Breast epithelium (tissue), 4 donors: ENCODE measurements around the gene TVP23C. TPM values are rescaled to one million over a fixed set of nuclear protein-coding genes. Genes with fewer than 3 reads are reported as not detected.

ENCODE experiments used
- DNase-seq, 2 donors: peaks; one replicate each; pipeline ENCODE4 v3.0.0-alpha.2; 2019; ENCODE audit warnings: low spot score in 2 of 2
- H3K27ac ChIP-seq, 2 donors: fragments of 200-600 bp; sonication (generic) in 1 of 2; one replicate each; pipeline ENCODE4 v1.5.1; 2016 to 2019; ENCODE audit warnings: mild to moderate bottlenecking in 1 of 2
- H3K27me3 ChIP-seq, 2 donors: fragments of 200-600 bp; sonication (generic) in 1 of 2; one replicate each; pipeline versions ENCODE4 v1.5.1 to v1.6.0; 2017 to 2019; ENCODE audit warnings: control low read depth in 1 of 2, mild to moderate bottlenecking in 1 of 2
- H3K36me3 ChIP-seq: fragments of 200-600 bp; one replicate; pipeline ENCODE4 v1.5.1; 2019
- H3K4me1 ChIP-seq, 2 donors: fragments of 200-600 bp; sonication (generic); one replicate each; pipeline ENCODE4 v1.5.1; 2016 to 2019; ENCODE audit warnings: control low read depth in 1 of 2
- H3K4me3 ChIP-seq, 3 donors: fragments of 200-600 bp; sonication (generic); 1 replicate in 2 of 3; 2 replicates in 1 of 3; pipeline ENCODE4 v1.5.1; 2016 to 2019; ENCODE audit warnings: mild to moderate bottlenecking in 3 of 3, moderate library complexity in 2 of 3
- H3K9me3 ChIP-seq, 2 donors: fragments of 200-600 bp; sonication (generic) in 1 of 2; one replicate each; pipeline ENCODE4 v1.5.1; 2016 to 2019; ENCODE audit warnings: control low read depth in 1 of 2
- CTCF ChIP-seq, 3 donors: fragments of 450-650 bp; IDR thresholded peaks; one replicate each; pipeline ENCODE4 v1.5.1; 2016 to 2017; ENCODE audit warnings: antibody characterized with exemption in 3 of 3, mild to moderate bottlenecking in 3 of 3, moderate library complexity in 3 of 3
- POLR2A ChIP-seq: fragments of 450-650 bp; IDR thresholded peaks from one replicate; pipeline ENCODE4 v1.6.1; 2016; ENCODE audit warnings: antibody characterized with exemption, mild to moderate bottlenecking, moderate library complexity
- POLR2AphosphoS5 ChIP-seq, 3 donors: sonication (generic); formaldehyde crosslinking; IDR thresholded peaks; one replicate each; pipeline ENCODE4 v1.6.1; 2017; ENCODE audit warnings: antibody characterized with exemption in 3 of 3
- intact Hi-C: fragments of 100-400 bp; cut with DNase I; formaldehyde crosslinking; loops from one replicate; pipeline ENCODE4 v1.15.1; 2023; ENCODE audit warnings: low total_unique reads
- total RNA-seq, 3 donors: library from RNA; depleted of rRNA; stranded (reverse); fragments of >200 nt; gene quantifications; one replicate each; pipeline ENCODE4 v1.1.0, GENCODE V29; 2016

The TVP23C gene
- total RNA-seq, 3 donors from 2014 or later = 11.8 to 38.6 (median 37.4) TPM

- no peak overlapping the region for H3K4me3 ChIP-seq
- no peaks in the 10 kb centered on the region for H3K36me3 ChIP-seq
- TF ChIP-seq POLR2AphosphoS5 (IDR thresholded peaks at IDR 0.05) = peak in 2 of 3 donors; percentile 10 to 37
- TF ChIP-seq POLR2A = no peak
- peaks cover 2 to 12% of the 10 kb centered on the region in 2 donors for H3K4me1 ChIP-seq
- peak in 1 of 2 donors; percentile 68 for DNase-seq
- H3K27ac ChIP-seq = peak overlapping the region; percentile 74 to 83
- no peaks in the 10 kb centered on the region for H3K9me3 ChIP-seq
- intact Hi-C loops = no loop called here
- no peaks in the 10 kb centered on the region for H3K27me3 ChIP-seq
These were observed 100.1 kb downstream of the TVP23C start for GRCh38 chr17:15462976-15463772.

GRCh38 chr17:15457723-15458094 lies 105.6 kb downstream of the TVP23C start:
- Histone ChIP-seq H3K27ac (peak overlapping the region; percentile 86 to 89), H3K4me1 (peaks cover 8 to 27% of the 10 kb centered on the region in 2 donors), H3K36me3 (no peaks in the 10 kb centered on the region), H3K27me3 (no peaks in the 10 kb centered on the region), H3K4me3 (peak overlapping the region in 2 of 3 donors; percentile 22 to 27), H3K9me3 (no peaks in the 10 kb centered on the region)
- intact Hi-C loops = no loop called here
- TF ChIP-seq POLR2AphosphoS5 (IDR thresholded peaks at IDR 0.05) = no peak
- TF ChIP-seq POLR2A = no peak
- no peak for TF ChIP-seq CTCF (IDR thresholded peaks at IDR 0.05)
- DNase-seq = peak in 1 of 2 donors; percentile 44

- H3K9me3 ChIP-seq = no peaks in the 10 kb centered on the region
- no peaks in the 10 kb centered on the region for H3K36me3 ChIP-seq
- peak; percentile 70 to 87 for DNase-seq
- H3K4me1 ChIP-seq = peaks cover 8 to 30% of the 10 kb centered on the region in 2 donors
- TF ChIP-seq POLR2A (no peak), POLR2AphosphoS5 (IDR thresholded peaks at IDR 0.05) (peak; percentile 52 to 90 (median 55)), CTCF (IDR thresholded peaks at IDR 0.05) (peak; percentile 22 to 58 (median 51))
- H3K4me3 ChIP-seq = peak overlapping the region in 2 of 3 donors; percentile 22 to 27
- intact Hi-C loops = no loop called here
- H3K27ac ChIP-seq = peak overlapping the region; percentile 86 to 89
- no peaks in the 10 kb centered on the region for H3K27me3 ChIP-seq
These were observed 106.1 kb downstream of the TVP23C start for GRCh38 chr17:15456972-15457722.

- TF ChIP-seq CTCF (IDR thresholded peaks at IDR 0.05) (no peak), POLR2AphosphoS5 (IDR thresholded peaks at IDR 0.05) (no peak), POLR2A (no peak)
- Histone ChIP-seq H3K4me3 (peak overlapping the region in 1 of 3 donors; percentile 27), H3K27me3 (no peaks in the 10 kb centered on the region), H3K27ac (peak overlapping the region; percentile 86 to 89), H3K36me3 (no peaks in the 10 kb centered on the region), H3K4me1 (peaks cover 8 to 30% of the 10 kb centered on the region in 2 donors), H3K9me3 (no peaks in the 10 kb centered on the region)
- DNase-seq = no peak
- intact Hi-C loops = no loop called here
These were observed 106.8 kb downstream of the TVP23C start for GRCh38 chr17:15456496-15456895.

- DNase-seq = no peak
- Histone ChIP-seq H3K4me1 (peaks cover 8 to 30% of the 10 kb centered on the region in 2 donors), H3K36me3 (no peaks in the 10 kb centered on the region), H3K27ac (peak overlapping the region; percentile 79 to 89), H3K27me3 (no peaks in the 10 kb centered on the region), H3K9me3 (no peaks in the 10 kb centered on the region), H3K4me3 (no peak overlapping the region)
- intact Hi-C loops = no loop called here
- TF ChIP-seq POLR2AphosphoS5 (IDR thresholded peaks at IDR 0.05) = no peak
- TF ChIP-seq POLR2A = no peak
- TF ChIP-seq CTCF (IDR thresholded peaks at IDR 0.05) = no peak
These were observed 108.9 kb downstream of the TVP23C start for GRCh38 chr17:15454346-15454745.
